ENCODE data around the gene ANKRD49.

DNA sequence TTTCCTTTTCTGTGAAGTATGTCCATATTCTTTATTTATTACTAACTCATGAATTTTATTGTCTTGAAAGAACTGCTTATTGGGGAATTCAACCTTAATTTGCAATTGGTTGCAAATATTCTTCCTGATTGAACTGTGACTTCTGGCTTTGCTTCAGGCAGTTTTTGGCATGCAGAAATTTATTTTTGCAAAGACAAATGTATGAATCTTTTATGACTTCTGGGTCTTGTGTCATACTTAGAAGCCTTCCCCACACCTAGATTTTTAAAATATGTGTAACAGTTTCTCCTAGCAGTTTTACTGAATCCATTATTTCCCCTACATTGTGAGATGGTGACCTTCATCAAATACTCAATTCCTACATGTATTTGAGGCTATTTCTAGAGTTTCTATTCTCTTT lies 12.4 kb upstream of the ANKRD49 start:
- TF ChIP-seq POLR2AphosphoS5 (IDR thresholded peaks at IDR 0.05), result no peak
- TF ChIP-seq POLR2A (IDR thresholded peaks at IDR 0.05), result no peak
- TF ChIP-seq, protein P1, sequence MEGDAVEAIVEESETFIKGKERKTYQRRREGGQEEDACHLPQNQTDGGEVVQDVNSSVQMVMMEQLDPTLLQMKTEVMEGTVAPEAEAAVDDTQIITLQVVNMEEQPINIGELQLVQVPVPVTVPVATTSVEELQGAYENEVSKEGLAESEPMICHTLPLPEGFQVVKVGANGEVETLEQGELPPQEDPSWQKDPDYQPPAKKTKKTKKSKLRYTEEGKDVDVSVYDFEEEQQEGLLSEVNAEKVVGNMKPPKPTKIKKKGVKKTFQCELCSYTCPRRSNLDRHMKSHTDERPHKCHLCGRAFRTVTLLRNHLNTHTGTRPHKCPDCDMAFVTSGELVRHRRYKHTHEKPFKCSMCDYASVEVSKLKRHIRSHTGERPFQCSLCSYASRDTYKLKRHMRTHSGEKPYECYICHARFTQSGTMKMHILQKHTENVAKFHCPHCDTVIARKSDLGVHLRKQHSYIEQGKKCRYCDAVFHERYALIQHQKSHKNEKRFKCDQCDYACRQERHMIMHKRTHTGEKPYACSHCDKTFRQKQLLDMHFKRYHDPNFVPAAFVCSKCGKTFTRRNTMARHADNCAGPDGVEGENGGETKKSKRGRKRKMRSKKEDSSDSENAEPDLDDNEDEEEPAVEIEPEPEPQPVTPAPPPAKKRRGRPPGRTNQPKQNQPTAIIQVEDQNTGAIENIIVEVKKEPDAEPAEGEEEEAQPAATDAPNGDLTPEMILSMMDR (IDR thresholded peaks at IDR 0.05), result no peak
- TF ChIP-seq EP300 (IDR thresholded peaks at IDR 0.05), result no peak
